SK-N-MC (cell line): ENCODE results near the gene ZCCHC17.

Source experiments
- DNase-seq: peaks from one replicate; pipeline ENCODE4 v3.0.0-alpha.2; 2011; ENCODE audit warnings: low read depth, low spot score
- H3K27ac ChIP-seq: fragments of 200-600 bp; sonication (generic); 2 replicates; pipeline ENCODE4 v1.5.1; 2016; ENCODE audit warnings: mixed run types
- H3K36me3 ChIP-seq: fragments of 200-600 bp; sonication (generic); 2 replicates; pipeline ENCODE4 v1.6.1; 2017; ENCODE audit warnings: antibody characterized with exemption, low read length, mixed read lengths; ENCODE audit not compliant: insufficient read depth
- H3K4me3 ChIP-seq: fragments of 200-600 bp; sonication (generic); 2 replicates; pipeline ENCODE4 v1.5.1; 2016
- H3K9ac ChIP-seq: fragments of 200-600 bp; sonication (generic); 2 replicates; pipeline ENCODE4 v1.8.0; 2017; ENCODE audit warnings: mixed run types, mixed read lengths; ENCODE audit not compliant: insufficient read length
- H3K9me3 ChIP-seq: fragments of 200-600 bp; sonication (generic); 2 replicates; pipeline ENCODE4 v1.6.1; 2017; ENCODE audit warnings: low read depth, mild to moderate bottlenecking, antibody characterized with exemption, low read length, moderate library complexity, mixed read lengths
- EZH2 ChIP-seq: fragments of 200-600 bp; sonication (generic); IDR thresholded peaks from one replicate; pipeline ENCODE4 v1.6.1; 2017; ENCODE audit warnings: antibody characterized with exemption
- FOXP2 ChIP-seq: optimal IDR thresholded peaks from 2 replicates; pipeline ENCODE3; 2011; ENCODE audit warnings: mild to moderate bottlenecking, moderate library complexity; ENCODE audit not compliant: insufficient read depth; ENCODE audit errors: extremely low read length, control extremely low read depth
- POLR2AphosphoS5 ChIP-seq: IDR thresholded peaks from 2 replicates; pipeline ENCODE4 v1.6.1; 2012; ENCODE audit warnings: mild to moderate bottlenecking, low read depth, low read length, borderline replicate concordance

ZCCHC17 gene

GRCh38 chr1:31318146-31318545, 21.3 kb downstream of the ZCCHC17 start:
- no peak for DNase-seq
- H3K9me3 ChIP-seq = no peaks in the 10 kb centered on the region
- peaks cover 28% of the 10 kb centered on the region for H3K36me3 ChIP-seq
- no peak for TF ChIP-seq POLR2AphosphoS5
- no peak for TF ChIP-seq EZH2
- TF ChIP-seq FOXP2 = no peak
- H3K27ac ChIP-seq = no peak overlapping the region
- no peak overlapping the region for H3K4me3 ChIP-seq
- H3K9ac ChIP-seq = no peak overlapping the region

DNA sequence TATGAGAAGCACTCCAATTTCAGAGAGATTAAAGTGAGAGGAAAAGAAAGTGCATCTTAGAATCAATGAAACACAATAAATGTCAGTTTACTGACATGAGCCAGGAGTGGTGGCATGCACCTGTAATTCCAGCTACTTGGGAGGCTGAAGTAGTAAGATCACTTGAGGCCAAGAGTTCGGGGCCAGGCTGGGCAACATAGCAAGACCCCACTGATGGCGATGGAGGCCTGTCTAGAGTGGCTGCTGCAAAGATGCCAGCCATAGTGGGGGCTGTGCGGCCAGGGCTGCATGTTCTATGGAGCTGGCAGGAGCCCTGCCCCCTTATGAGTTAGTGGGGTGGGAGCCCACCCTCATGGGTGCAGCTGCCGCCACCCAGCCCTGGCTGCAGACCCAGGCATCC, 27.3 kb downstream of the ZCCHC17 start:
- Histone ChIP-seq H3K9ac (no peak overlapping the region), H3K36me3 (peaks cover 12% of the 10 kb centered on the region), H3K9me3 (no peaks in the 10 kb centered on the region), H3K4me3 (no peak overlapping the region), H3K27ac (no peak overlapping the region)
- TF ChIP-seq FOXP2 = no peak
- no peak for TF ChIP-seq POLR2AphosphoS5
- TF ChIP-seq EZH2 = no peak
- DNase-seq = no peak

DNA sequence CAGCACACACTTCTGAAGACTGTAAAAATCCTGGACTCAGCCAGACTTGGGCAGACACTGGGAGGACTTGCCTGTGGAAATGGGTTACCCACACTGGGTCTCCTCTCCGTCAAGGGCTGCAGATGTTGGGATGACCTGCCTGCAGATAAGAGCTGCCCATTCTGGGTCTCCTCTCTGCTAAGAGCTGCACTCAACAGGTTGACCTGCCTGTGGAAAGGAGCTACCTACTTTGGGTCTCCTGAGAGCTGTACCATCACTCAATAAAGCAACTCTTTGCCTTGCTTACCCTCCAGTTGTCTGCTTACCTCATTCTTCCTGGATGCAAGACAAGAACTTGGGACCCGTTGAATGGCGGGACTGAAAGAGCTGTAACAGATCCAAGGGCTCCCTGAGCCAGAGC, 28.2 kb downstream of the ZCCHC17 start:
- Histone ChIP-seq H3K9ac (no peak overlapping the region), H3K4me3 (no peak overlapping the region), H3K27ac (no peak overlapping the region), H3K36me3 (peaks cover 7% of the 10 kb centered on the region), H3K9me3 (no peaks in the 10 kb centered on the region)
- TF ChIP-seq EZH2 = no peak
- no peak for TF ChIP-seq POLR2AphosphoS5
- TF ChIP-seq FOXP2 = no peak
- no peak for DNase-seq

GRCh38 chr1:31326461-31326860, 29.6 kb downstream of the ZCCHC17 start:
- Histone ChIP-seq H3K9me3 (no peaks in the 10 kb centered on the region), H3K9ac (no peak overlapping the region), H3K27ac (no peak overlapping the region), H3K4me3 (no peak overlapping the region), H3K36me3 (no peaks in the 10 kb centered on the region)
- DNase-seq = no peak
- TF ChIP-seq FOXP2 = no peak
- no peak for TF ChIP-seq POLR2AphosphoS5
- no peak for TF ChIP-seq EZH2

DNA sequence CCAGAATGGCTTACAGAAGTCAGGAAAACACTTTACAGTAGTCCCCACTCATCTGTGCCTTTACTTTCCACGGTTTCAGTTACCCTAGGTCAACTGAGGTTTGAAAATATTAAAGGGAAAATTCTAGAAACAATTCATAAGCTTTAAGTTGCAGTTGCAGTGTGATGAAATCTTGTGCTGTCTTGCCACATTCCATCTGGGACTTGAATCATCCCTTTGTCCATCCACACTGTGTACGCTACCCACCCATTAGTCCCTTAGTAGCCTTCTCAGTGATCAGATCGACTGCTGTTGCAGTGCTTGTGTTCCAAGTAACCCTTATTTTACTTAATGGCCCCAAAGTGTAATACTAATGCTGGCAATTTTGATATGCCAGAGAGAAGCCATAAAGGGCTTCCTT, 30.5 kb downstream of the ZCCHC17 start:
- Histone ChIP-seq H3K9ac (no peak overlapping the region), H3K36me3 (no peaks in the 10 kb centered on the region), H3K27ac (no peak overlapping the region), H3K4me3 (no peak overlapping the region), H3K9me3 (no peaks in the 10 kb centered on the region)
- no peak for TF ChIP-seq FOXP2
- TF ChIP-seq POLR2AphosphoS5 = no peak
- no peak for TF ChIP-seq EZH2
- DNase-seq = no peak

DNA sequence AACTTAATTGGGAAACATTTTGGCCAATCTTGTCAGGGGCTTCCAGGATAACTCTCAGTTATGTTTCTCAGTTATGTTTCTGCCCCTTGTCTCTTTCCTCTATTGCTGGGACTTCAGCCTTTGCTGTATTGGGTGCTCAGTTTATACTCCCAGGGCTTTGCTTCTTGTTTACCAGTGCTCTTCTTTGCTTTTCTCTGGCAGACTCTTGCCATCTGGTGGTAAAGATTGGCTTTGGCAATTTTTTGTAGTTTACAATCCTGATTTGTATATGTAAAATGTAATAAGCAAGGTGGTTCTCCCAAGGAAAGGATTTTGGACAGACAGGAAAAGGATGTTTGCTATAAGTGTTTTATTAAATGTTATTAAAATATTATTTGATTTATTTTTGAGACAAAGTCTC, 38.2 kb downstream of the ZCCHC17 start:
- TF ChIP-seq EZH2 = no peak
- no peak for TF ChIP-seq FOXP2
- no peak for TF ChIP-seq POLR2AphosphoS5
- peak; percentile 2 for DNase-seq
- no peak overlapping the region for H3K9ac ChIP-seq
- H3K36me3 ChIP-seq = no peaks in the 10 kb centered on the region
- H3K4me3 ChIP-seq = no peak overlapping the region
- H3K27ac ChIP-seq = no peak overlapping the region
- H3K9me3 ChIP-seq = no peaks in the 10 kb centered on the region

- TF ChIP-seq EZH2 = no peak
- TF ChIP-seq POLR2AphosphoS5 = no peak
- no peak for TF ChIP-seq FOXP2
- Histone ChIP-seq H3K9ac (no peak overlapping the region), H3K36me3 (no peaks in the 10 kb centered on the region), H3K27ac (no peak overlapping the region), H3K4me3 (no peak overlapping the region), H3K9me3 (no peaks in the 10 kb centered on the region)
- DNase-seq = no peak
Measured at GRCh38 chr1:31336687-31337467, 40.0 kb downstream of the ZCCHC17 start.

- no peak overlapping the region for H3K4me3 ChIP-seq
- H3K9me3 ChIP-seq = no peaks in the 10 kb centered on the region
- no peak overlapping the region for H3K27ac ChIP-seq
- TF ChIP-seq POLR2AphosphoS5 (no peak), FOXP2 (no peak)
- H3K9ac ChIP-seq = no peak overlapping the region
- DNase-seq = no peak
- no peaks in the 10 kb centered on the region; the same call in 1 of the 2 replicates for H3K36me3 ChIP-seq
Measured at GRCh38 chr1:31344503-31344902, 47.7 kb downstream of the ZCCHC17 start.

GRCh38 chr1:31345635-31346034, 48.8 kb downstream of the ZCCHC17 start:
- H3K27ac ChIP-seq = no peak overlapping the region
- TF ChIP-seq FOXP2 (no peak), EZH2 (no peak), POLR2AphosphoS5 (no peak)
- no peak overlapping the region for H3K9ac ChIP-seq
- no peaks in the 10 kb centered on the region for H3K9me3 ChIP-seq
- DNase-seq = no peak
- no peaks in the 10 kb centered on the region; the same call in 1 of the 2 replicates for H3K36me3 ChIP-seq
- H3K4me3 ChIP-seq = no peak overlapping the region
